ENCODE results near the gene DTD1. TPM values are rescaled to one million over a fixed set of nuclear protein-coding genes. Genes with fewer than 3 reads are reported as not detected.

DTD1 gene
- total RNA-seq, 1 donor from 2014 or later, result 22.2 TPM

DNA sequence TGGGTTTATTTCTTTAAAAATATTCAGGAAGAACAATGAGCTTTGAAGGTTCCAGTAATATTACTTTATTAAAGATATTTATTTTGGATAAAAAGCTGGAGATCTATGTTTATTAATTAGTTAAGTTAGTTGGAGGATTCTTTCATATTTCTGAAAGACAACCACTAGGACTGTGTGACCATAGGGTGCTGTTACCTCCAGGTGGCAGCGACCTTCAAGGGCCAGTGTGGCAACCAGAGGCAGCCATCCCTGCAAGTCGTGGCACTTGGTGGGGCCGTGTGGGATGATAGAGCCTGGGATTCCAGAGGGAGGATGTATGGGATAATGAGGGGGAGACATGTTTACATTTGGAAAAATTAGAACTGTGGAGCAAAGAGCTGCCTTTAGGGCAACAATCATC lies 130.3 kb downstream of the DTD1 start:
- Mint-ChIP-seq H3K4me1 (ENCODE audit: low read depth) (peaks cover 9% of the 10 kb centered on the region), H3K27ac (ENCODE audit: unreplicated experiment) (no peak overlapping the region), H3K4me3 (ENCODE audit: unreplicated experiment) (no peak overlapping the region), H3K36me3 (ENCODE audit: low read depth) (peaks cover 3% of the 10 kb centered on the region), H3K27me3 (ENCODE audit: low read depth) (no peaks in the 10 kb centered on the region), H3K9me3 (ENCODE audit: low read depth) (peaks cover 5% of the 10 kb centered on the region)
- DNase-seq (ENCODE audit: low spot score), result no peak
- TF ChIP-seq, protein P1, sequence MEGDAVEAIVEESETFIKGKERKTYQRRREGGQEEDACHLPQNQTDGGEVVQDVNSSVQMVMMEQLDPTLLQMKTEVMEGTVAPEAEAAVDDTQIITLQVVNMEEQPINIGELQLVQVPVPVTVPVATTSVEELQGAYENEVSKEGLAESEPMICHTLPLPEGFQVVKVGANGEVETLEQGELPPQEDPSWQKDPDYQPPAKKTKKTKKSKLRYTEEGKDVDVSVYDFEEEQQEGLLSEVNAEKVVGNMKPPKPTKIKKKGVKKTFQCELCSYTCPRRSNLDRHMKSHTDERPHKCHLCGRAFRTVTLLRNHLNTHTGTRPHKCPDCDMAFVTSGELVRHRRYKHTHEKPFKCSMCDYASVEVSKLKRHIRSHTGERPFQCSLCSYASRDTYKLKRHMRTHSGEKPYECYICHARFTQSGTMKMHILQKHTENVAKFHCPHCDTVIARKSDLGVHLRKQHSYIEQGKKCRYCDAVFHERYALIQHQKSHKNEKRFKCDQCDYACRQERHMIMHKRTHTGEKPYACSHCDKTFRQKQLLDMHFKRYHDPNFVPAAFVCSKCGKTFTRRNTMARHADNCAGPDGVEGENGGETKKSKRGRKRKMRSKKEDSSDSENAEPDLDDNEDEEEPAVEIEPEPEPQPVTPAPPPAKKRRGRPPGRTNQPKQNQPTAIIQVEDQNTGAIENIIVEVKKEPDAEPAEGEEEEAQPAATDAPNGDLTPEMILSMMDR (IDR thresholded peaks at IDR 0.05), result no peak

DNA sequence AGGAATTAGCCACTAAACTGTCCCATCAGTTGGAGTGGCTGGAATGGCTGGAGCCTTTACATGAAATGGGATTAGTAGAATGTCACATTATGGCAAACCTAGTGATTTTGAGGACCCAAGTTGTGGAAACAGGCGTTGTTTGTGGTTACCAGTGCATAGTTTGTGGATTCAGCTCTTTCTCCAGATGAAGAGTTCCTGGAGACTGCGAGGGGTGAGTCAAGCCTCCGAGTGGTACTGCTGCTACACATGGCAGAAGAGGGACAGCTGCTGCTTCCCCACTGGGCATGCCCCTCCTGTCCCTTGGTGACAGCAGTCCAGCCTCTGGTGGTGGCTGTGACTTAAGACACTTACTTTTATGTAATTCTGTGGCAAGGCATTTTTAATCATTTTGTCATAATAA lies 131.6 kb downstream of the DTD1 start:
- TF ChIP-seq, protein P1 (IDR thresholded peaks at IDR 0.05), result no peak
- Mint-ChIP-seq H3K27me3 (ENCODE audit: low read depth) (no peaks in the 10 kb centered on the region), H3K4me1 (ENCODE audit: low read depth) (peaks cover 9% of the 10 kb centered on the region), H3K36me3 (ENCODE audit: low read depth) (no peaks in the 10 kb centered on the region), H3K4me3 (ENCODE audit: unreplicated experiment) (no peak overlapping the region), H3K27ac (ENCODE audit: unreplicated experiment) (no peak overlapping the region), H3K9me3 (ENCODE audit: low read depth) (peaks cover 5% of the 10 kb centered on the region)
- DNase-seq (ENCODE audit: low spot score), result no peak

DNA sequence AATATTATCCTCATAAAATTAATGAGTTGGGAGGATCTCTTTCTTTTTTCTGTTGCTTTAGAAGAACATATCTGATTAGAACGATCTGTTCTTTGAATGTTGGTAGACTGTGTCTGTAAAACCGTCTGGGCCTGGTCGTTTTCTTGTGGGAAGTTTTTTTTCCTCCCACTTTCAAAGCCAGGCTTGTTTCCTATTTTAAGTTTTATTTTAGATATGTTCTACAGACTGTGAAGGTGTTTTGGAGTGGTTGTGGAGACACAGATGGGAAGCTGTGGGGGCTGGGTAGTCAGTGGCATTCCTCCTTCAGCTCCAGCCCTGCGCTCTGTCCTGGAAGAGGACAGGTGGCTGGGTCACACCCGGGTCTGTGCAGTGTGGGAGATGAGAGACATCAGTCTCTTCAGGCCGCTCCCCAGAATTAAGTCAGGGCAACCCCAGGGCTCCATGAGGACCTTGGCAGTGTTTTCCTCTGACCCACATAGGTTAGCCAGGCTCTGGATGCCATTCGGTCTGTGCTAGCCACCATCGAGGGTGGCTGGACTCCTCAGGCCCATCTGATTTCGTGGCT lies 133.8 kb downstream of the DTD1 start:
- no peak for DNase-seq (ENCODE audit: low spot score)
- Mint-ChIP-seq H3K4me1 (ENCODE audit: low read depth) (peaks cover 12% of the 10 kb centered on the region), H3K27me3 (ENCODE audit: low read depth) (no peaks in the 10 kb centered on the region), H3K27ac (ENCODE audit: unreplicated experiment) (no peak overlapping the region), H3K4me3 (ENCODE audit: unreplicated experiment) (no peak overlapping the region), H3K9me3 (ENCODE audit: low read depth) (peaks cover 5% of the 10 kb centered on the region), H3K36me3 (ENCODE audit: low read depth) (no peaks in the 10 kb centered on the region)
- TF ChIP-seq, protein P1 (IDR thresholded peaks at IDR 0.05), result no peak

DNA sequence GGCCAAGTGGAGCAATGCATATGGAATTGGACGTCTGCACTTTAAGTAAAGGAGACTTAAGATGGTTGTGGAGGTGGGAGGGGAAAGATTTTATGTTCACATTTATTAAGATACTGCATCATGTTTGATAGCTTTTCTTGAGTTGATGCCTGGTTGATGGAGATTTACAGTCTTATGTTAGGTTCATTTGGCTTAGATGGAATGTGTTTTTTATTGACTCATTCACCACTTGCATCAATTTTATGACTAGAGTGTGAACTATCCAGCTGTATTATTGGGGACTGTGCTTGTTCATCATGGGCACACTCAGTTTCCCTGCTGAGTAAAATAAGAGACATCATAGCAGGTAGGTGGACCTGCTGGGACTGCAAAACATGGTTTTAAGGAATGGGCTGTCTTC lies 134.5 kb downstream of the DTD1 start:
- peaks cover 5% of the 10 kb centered on the region for H3K9me3 Mint-ChIP-seq (ENCODE audit: low read depth)
- no peaks in the 10 kb centered on the region for H3K27me3 Mint-ChIP-seq (ENCODE audit: low read depth)
- no peak overlapping the region for H3K27ac Mint-ChIP-seq (ENCODE audit: unreplicated experiment)
- H3K4me3 Mint-ChIP-seq (ENCODE audit: unreplicated experiment), result no peak overlapping the region
- peaks cover 14% of the 10 kb centered on the region for H3K4me1 Mint-ChIP-seq (ENCODE audit: low read depth)
- no peak for DNase-seq (ENCODE audit: low spot score)
- TF ChIP-seq, protein P1 (IDR thresholded peaks at IDR 0.05), result no peak
- no peaks in the 10 kb centered on the region for H3K36me3 Mint-ChIP-seq (ENCODE audit: low read depth)

DNA sequence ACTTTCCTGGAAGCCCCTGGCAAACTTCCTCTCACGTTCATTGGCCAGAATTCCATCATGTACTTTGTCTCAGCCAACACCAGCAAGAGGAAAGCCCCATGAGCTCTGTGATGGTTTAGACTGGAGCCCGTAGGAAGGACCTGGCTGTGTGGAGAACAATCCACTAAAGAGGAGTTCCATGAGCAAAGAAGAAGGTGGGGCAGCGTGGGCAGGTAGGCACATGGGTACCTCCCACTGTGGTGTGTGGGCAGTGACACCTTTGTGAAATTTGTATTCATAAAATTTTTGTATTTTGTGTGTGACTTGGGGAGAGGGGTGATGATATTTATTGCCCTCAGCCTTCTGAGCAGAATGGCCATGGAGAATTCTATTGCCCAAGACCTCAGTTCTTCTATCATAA lies 136.2 kb downstream of the DTD1 start:
- TF ChIP-seq, protein P1 (IDR thresholded peaks at IDR 0.05), result no peak
- Mint-ChIP-seq H3K36me3 (ENCODE audit: low read depth) (no peaks in the 10 kb centered on the region), H3K4me3 (ENCODE audit: unreplicated experiment) (no peak overlapping the region)

More for the DNA sequence above, 136.2 kb downstream of the DTD1 start:
- Mint-ChIP-seq H3K4me1 (ENCODE audit: low read depth) (peaks cover 21% of the 10 kb centered on the region), H3K9me3 (ENCODE audit: low read depth) (peaks cover 5% of the 10 kb centered on the region), H3K27me3 (ENCODE audit: low read depth) (no peaks in the 10 kb centered on the region), H3K27ac (ENCODE audit: unreplicated experiment) (no peak overlapping the region)
- no peak for DNase-seq (ENCODE audit: low spot score)

Measured in chondrocyte (in vitro differentiated cells).